Gastroesophageal sphincter (tissue), 4 donors: ENCODE results near the gene PUS7. TPM values are rescaled to one million over a fixed set of nuclear protein-coding genes. Genes with fewer than 3 reads are reported as not detected.
A peak's percentile ranks its signal among the peaks of the same experiment; 100 is the strongest.
"Not testable (repeated sequence)": the region's sequence is repeated elsewhere in the genome, so short reads cannot be mapped to it uniquely, and the experiment has no call there.

Experiments used
- ATAC-seq: fragments of 150-250 bp; one replicate; pipeline ENCODE4 v1.9.1; 2016; ENCODE audit warnings: mild to moderate bottlenecking, moderate library complexity
- H3K27ac ChIP-seq, 4 donors: fragments of 200-600 bp; sonication (generic) in 3 of 4; 1 replicate in 3 of 4; 2 replicates in 1 of 4; pipeline ENCODE4 v1.5.1; 2016 to 2019
- H3K27me3 ChIP-seq: fragments of 200-600 bp; sonication (generic); one replicate; pipeline ENCODE4 v1.5.1; 2019
- H3K36me3 ChIP-seq, 2 donors: fragments of 200-600 bp; sonication (generic); one replicate each; pipeline ENCODE4 v1.5.1; 2019; ENCODE audit warnings: control low read depth in 1 of 2
- H3K4me1 ChIP-seq, 3 donors: fragments of 200-600 bp; sonication (generic); 1 replicate in 2 of 3; 2 replicates in 1 of 3; pipeline ENCODE4 v1.5.1; 2016 to 2019; ENCODE audit warnings: control low read depth in 2 of 3
- H3K4me3 ChIP-seq, 2 donors: fragments of 200-600 bp; sonication (generic); one replicate each; pipeline ENCODE4 v1.5.1; 2019; ENCODE audit warnings: mild to moderate bottlenecking in 1 of 2, moderate library complexity in 1 of 2
- H3K9me3 ChIP-seq, 3 donors: fragments of 200-600 bp; sonication (generic); one replicate each; pipeline ENCODE4 v1.5.1; 2017 to 2019; ENCODE audit warnings: control low read depth in 2 of 3
- EP300 ChIP-seq: sonication (generic); formaldehyde crosslinking; IDR thresholded peaks from one replicate; pipeline ENCODE4 v1.6.1; 2017; ENCODE audit warnings: antibody characterized with exemption, mild to moderate bottlenecking
- POLR2A ChIP-seq, 2 donors: fragments of 450-650 bp; IDR thresholded peaks; one replicate each; pipeline ENCODE4 v1.6.1; 2017; ENCODE audit warnings: antibody characterized with exemption in 2 of 2, mild to moderate bottlenecking in 2 of 2, moderate library complexity in 1 of 2
- POLR2AphosphoS5 ChIP-seq: sonication (generic); formaldehyde crosslinking; IDR thresholded peaks from one replicate; pipeline ENCODE4 v1.6.1; 2017; ENCODE audit warnings: antibody characterized with exemption
- WGBS, 2 donors: methylation state at CpG; one replicate each; pipeline ENCODE4 v1.1.5; 2018; ENCODE audit warnings: low coverage in 1 of 2; 5-methylcytosine and 5-hydroxymethylcytosine counted together
- total RNA-seq, 4 donors: library from RNA; depleted of rRNA; stranded (reverse); fragments of >200 nt; gene quantifications; one replicate each; pipeline ENCODE4 v1.1.0, GENCODE V29; 2016
- TF ChIP-seq, protein P1 (sequence below), 4 experiments: fragments of 200-600 bp in 2 of 4; fragments of 450-650 bp in 2 of 4; sonication (generic) in 1 of 4; IDR thresholded peaks; one replicate each; pipeline ENCODE4 v1.5.1; 2017 to 2019; ENCODE audit warnings: antibody characterized with exemption in 4 of 4, mild to moderate bottlenecking in 2 of 4, moderate library complexity in 2 of 4

Gene PUS7
- total RNA-seq, 4 donors from 2014 or later: 11.9 to 15.1 (median 13.2) TPM

DNA sequence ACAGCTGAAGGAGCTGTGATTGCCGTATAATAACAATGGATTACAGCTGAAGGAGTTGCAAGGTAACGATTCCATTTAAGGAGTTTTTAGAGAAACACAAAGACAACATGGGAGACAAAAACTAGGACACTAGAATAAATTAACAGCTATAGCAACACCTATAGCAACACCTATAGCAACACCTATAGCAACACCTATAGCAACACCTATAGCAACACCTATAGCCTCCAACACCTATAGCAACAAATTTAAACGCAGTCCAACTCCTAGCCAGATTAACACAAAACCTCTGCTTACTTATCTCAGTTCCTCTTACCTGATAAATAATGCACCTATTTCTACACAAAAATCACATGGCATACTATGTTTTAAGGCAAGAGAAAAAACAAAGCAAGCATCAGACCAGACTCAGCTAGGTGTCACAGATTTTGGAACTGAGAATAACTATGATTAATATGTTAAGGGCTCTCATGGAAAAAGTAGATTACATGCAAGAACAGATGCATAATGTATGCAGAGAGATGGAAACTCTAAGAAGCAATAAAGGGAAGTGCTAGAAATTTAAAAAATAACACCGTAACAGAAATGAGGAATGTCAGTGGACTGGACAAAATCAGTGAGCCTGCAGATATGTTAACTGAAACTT is 77.6 kb downstream of the PUS7 start:
- H3K36me3 ChIP-seq: no peaks in the 10 kb centered on the region
- no peaks in the 10 kb centered on the region for H3K4me1 ChIP-seq
- H3K27ac ChIP-seq: no peak overlapping the region
- ATAC-seq: no peak
- 83 to 97% methylated on average over 3 to 4 of the region's 4 CpGs for WGBS, 2 donors
- no peaks in the 10 kb centered on the region for H3K9me3 ChIP-seq
- no peak for TF ChIP-seq EP300
- no peak overlapping the region for H3K4me3 ChIP-seq
- H3K27me3 ChIP-seq: no peaks in the 10 kb centered on the region

DNA sequence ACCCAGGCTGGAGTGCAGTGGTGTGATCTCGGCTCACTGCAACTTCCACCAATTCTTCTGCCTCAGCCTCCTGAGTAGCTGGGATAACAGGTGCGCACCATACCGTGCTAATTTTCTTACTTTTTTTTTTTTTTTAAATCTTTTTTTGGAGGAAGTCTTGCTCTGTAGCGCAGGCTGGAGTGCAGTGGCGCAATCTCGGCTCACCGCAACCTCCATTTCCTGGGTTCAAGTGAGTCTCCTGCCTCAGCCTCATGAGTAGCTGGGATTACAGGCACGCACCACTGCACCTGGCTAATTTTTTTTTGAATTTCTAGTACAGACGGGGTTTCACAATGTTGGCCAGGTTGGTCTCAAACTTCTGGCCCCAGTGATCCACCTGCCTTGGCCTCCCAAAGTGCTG is 79.9 kb downstream of the PUS7 start:
- WGBS, 2 donors: 92 to 95% methylated on average over 4 to 6 of the region's 9 CpGs
- ATAC-seq, H3K9me3 ChIP-seq, H3K36me3 ChIP-seq, H3K4me1 ChIP-seq, H3K4me3 ChIP-seq, H3K27ac ChIP-seq, H3K27me3 ChIP-seq: not testable (repeated sequence)

DNA sequence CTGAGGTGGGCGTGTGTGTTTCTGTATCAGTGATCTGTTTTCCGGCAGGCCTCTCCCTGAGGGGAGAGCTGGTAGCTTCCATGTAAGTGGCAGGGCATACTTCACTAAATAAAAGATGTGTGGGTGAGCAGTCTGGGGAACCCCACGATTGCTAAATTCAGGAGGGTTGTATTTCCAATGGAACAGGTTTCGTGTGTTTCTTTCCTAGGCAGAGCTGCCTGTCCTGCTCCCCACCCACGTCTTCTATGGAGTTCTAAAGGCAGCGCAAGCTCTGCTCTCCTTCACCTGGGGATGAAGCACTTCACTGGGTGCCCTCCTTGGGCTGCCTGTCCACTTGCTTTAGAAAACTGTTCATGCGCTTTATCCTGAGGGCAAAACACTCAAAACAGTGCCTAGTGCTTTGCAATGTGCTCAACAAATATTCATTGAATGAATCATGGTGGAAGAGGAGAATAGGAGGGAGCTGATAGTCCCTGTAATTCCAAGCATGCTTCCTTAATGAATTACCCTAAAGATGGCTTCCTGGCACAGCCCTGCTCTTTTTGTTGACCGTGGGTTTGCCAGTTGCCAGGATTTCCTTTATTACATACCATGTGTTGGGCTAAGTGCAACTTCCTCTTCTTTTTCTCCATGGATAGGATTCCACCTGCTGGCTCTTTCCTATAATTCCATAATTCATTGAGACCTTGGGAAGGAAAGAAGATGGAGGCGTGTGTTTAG is 82.7 kb downstream of the PUS7 start:
- Histone ChIP-seq H3K36me3 (no peaks in the 10 kb centered on the region), H3K27ac (peak overlapping the region in 1 of 4 donors; percentile 27), H3K27me3 (no peaks in the 10 kb centered on the region), H3K4me3 (no peak overlapping the region), H3K9me3 (no peaks in the 10 kb centered on the region), H3K4me1 (no peaks in the 10 kb centered on the region)
- ATAC-seq: peak; percentile 46
- WGBS, 2 donors: 60 to 75% methylated on average over 3 to 7 of the region's 9 CpGs
- TF ChIP-seq EP300: no peak
- TF ChIP-seq, protein P1, sequence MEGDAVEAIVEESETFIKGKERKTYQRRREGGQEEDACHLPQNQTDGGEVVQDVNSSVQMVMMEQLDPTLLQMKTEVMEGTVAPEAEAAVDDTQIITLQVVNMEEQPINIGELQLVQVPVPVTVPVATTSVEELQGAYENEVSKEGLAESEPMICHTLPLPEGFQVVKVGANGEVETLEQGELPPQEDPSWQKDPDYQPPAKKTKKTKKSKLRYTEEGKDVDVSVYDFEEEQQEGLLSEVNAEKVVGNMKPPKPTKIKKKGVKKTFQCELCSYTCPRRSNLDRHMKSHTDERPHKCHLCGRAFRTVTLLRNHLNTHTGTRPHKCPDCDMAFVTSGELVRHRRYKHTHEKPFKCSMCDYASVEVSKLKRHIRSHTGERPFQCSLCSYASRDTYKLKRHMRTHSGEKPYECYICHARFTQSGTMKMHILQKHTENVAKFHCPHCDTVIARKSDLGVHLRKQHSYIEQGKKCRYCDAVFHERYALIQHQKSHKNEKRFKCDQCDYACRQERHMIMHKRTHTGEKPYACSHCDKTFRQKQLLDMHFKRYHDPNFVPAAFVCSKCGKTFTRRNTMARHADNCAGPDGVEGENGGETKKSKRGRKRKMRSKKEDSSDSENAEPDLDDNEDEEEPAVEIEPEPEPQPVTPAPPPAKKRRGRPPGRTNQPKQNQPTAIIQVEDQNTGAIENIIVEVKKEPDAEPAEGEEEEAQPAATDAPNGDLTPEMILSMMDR (IDR thresholded peaks at IDR 0.05): no peak

DNA sequence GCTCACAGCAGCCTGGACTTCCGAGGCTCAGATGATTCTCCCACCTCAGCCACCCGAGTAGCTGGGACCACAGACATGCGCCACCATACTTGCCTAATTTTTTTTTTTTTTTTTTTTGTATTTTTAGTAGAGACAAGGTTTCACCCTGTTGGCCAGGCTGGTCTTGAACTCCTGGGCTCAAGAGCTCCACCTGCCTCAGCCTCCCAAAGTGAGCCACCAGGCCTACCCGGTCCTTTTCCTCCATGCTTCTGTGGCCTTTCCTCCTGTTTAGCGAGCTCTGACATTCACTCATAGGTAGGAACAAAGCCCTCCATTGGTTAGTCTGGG is 83.3 kb downstream of the PUS7 start:
- TF ChIP-seq POLR2A (IDR thresholded peaks at IDR 0.05) (no peak), EP300 (no peak), POLR2AphosphoS5 (no peak)
- TF ChIP-seq, protein P1 (IDR thresholded peaks at IDR 0.05): no peak
- no peaks in the 10 kb centered on the region for H3K27me3 ChIP-seq
- H3K4me1 ChIP-seq: no peaks in the 10 kb centered on the region
- H3K36me3 ChIP-seq: no peaks in the 10 kb centered on the region
- WGBS, 2 donors: 100% methylated on average over 2 of the region's 5 CpGs; no CpG with 5 or more reads in 1 of the 2 donors
- no peak overlapping the region for H3K4me3 ChIP-seq
- ATAC-seq: no peak
- no peak overlapping the region for H3K27ac ChIP-seq
- no peaks in the 10 kb centered on the region for H3K9me3 ChIP-seq

DNA sequence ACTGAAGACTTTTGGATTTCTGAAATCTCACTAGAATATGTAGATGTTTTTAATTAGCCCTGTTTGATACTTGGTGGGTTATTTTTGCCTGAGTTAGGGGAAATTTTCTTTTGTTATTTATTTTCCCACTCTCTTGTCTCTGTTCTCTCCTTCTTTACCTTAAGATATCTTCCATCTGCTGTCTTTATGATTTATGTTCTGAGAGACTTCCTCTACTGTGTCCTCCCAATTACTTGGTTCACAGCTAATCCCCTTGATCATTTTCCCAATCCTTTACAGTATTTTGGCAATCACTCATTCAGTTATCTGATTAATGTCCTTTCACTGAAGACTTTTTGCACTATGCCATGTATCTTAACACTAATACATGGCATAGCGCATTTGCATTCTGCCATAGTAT is 83.8 kb downstream of the PUS7 start:
- 88 to 100% methylated on average over 1 of the region's 1 CpG for WGBS, 2 donors
- H3K9me3 ChIP-seq: no peaks in the 10 kb centered on the region
- TF ChIP-seq POLR2AphosphoS5: no peak
- no peak for TF ChIP-seq POLR2A (IDR thresholded peaks at IDR 0.05)
- no peak for TF ChIP-seq EP300
- TF ChIP-seq, protein P1 (IDR thresholded peaks at IDR 0.05): no peak

DNA sequence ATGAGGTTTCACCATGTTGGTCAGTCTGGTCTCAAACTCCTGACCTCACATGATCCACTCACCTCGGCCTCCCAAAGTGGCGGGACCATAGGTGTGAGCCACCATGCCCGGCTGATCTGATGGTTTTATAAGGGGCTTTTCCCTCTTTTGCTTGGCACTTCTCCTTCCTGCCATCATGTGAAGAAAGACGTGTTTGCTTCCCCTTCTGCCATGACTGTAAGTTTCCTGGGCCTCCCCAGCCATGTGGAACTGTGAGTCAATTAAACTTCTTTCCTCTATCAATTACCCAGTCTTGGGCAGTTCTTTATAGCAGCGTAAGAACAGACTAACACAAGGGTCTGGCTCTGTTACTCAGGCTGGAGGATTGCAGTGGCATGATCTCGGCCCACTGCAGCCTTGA is 84.7 kb downstream of the PUS7 start:
- not testable (repeated sequence) for H3K27me3 ChIP-seq, ATAC-seq, H3K4me1 ChIP-seq, H3K9me3 ChIP-seq, H3K4me3 ChIP-seq, H3K27ac ChIP-seq, H3K36me3 ChIP-seq
- 93% methylated on average over 5 of the region's 6 CpGs; no CpG with 5 or more reads in 1 of the 2 donors for WGBS, 2 donors

More for the DNA sequence above, 83.8 kb downstream of the PUS7 start:
- ATAC-seq: no peak
- Histone ChIP-seq H3K4me3 (no peak overlapping the region), H3K36me3 (no peaks in the 10 kb centered on the region), H3K27ac (no peak overlapping the region), H3K27me3 (no peaks in the 10 kb centered on the region), H3K4me1 (no peaks in the 10 kb centered on the region)
